GM12801 (cell line): ENCODE measurements around the gene PPP2R3B.

Experiments used
- CTCF ChIP-seq: IDR thresholded peaks from one replicate; pipeline ENCODE4 v1.5.1; 2011; ENCODE audit warnings: control low read depth; ENCODE audit not compliant: insufficient read length; ENCODE audit errors: extremely low read depth

PPP2R3B gene

GRCh38 chrX:397575-397974 lies 10.9 kb upstream of the PPP2R3B start:
- no peak for TF ChIP-seq CTCF

- TF ChIP-seq CTCF: no peak
Observed at GRCh38 chrX:394830-395229, 8.1 kb upstream of the PPP2R3B start.

- no peak for TF ChIP-seq CTCF
Observed at GRCh38 chrX:392575-392846, 5.8 kb upstream of the PPP2R3B start.

GRCh38 chrX:391717-392574 lies 5.2 kb upstream of the PPP2R3B start:
- TF ChIP-seq CTCF: no peak

- TF ChIP-seq CTCF: no peak
Observed at GRCh38 chrX:390459-390858, 3.8 kb upstream of the PPP2R3B start.

- TF ChIP-seq CTCF: no peak
Observed at GRCh38 chrX:389021-389441, 2.3 kb upstream of the PPP2R3B start.

GRCh38 chrX:387729-388128 lies 1.0 kb upstream of the PPP2R3B start:
- no peak for TF ChIP-seq CTCF
